Sigmoid colon (tissue), 4 donors: Measurements from ENCODE around the gene CCDC172.

Source experiments
- EP300 ChIP-seq, 4 donors: sonication (generic); formaldehyde crosslinking; IDR thresholded peaks; one replicate each; pipeline ENCODE4 v1.6.1; 2017; ENCODE audit warnings: antibody characterized with exemption in 4 of 4
- POLR2A ChIP-seq, 2 donors: fragments of 450-650 bp; IDR thresholded peaks; one replicate each; pipeline ENCODE4 v1.6.1; 2016; ENCODE audit warnings: antibody characterized with exemption in 2 of 2, mild to moderate bottlenecking in 2 of 2, moderate library complexity in 2 of 2

DNA sequence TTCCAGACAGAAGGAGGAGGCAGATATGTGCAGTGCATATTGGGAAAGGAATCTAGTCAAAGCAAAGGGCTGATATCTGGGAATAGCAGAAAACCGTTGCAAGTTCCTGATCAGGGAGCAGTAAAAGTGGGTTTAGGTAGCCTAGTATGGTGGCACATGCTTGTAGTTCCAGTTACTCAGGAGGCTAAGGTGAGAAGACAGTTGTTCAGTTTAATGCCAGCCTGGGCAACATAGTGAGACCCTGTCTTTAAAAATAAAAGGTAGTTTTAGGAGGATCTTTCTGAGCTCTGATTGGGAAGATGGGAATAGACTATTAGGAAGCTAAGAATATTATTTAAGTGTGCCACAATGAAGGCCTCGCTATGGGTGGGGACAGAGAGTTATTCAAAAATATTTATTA, 1.7 kb downstream of the CCDC172 start:
- TF ChIP-seq POLR2A (IDR thresholded peaks at IDR 0.05) (no peak), EP300 (IDR thresholded peaks at IDR 0.05) (no peak)
